GM21390 (cell line): ENCODE results near the gene MDFI.

Experiments used
- ATAC-seq: cut with Tn5 transposase; IDR thresholded peaks from one replicate; pipeline ENCODE4 v1.9.1; 2021; ENCODE audit not compliant: unreplicated experiment

Gene MDFI, protein sequence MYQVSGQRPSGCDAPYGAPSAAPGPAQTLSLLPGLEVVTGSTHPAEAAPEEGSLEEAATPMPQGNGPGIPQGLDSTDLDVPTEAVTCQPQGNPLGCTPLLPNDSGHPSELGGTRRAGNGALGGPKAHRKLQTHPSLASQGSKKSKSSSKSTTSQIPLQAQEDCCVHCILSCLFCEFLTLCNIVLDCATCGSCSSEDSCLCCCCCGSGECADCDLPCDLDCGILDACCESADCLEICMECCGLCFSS

DNA sequence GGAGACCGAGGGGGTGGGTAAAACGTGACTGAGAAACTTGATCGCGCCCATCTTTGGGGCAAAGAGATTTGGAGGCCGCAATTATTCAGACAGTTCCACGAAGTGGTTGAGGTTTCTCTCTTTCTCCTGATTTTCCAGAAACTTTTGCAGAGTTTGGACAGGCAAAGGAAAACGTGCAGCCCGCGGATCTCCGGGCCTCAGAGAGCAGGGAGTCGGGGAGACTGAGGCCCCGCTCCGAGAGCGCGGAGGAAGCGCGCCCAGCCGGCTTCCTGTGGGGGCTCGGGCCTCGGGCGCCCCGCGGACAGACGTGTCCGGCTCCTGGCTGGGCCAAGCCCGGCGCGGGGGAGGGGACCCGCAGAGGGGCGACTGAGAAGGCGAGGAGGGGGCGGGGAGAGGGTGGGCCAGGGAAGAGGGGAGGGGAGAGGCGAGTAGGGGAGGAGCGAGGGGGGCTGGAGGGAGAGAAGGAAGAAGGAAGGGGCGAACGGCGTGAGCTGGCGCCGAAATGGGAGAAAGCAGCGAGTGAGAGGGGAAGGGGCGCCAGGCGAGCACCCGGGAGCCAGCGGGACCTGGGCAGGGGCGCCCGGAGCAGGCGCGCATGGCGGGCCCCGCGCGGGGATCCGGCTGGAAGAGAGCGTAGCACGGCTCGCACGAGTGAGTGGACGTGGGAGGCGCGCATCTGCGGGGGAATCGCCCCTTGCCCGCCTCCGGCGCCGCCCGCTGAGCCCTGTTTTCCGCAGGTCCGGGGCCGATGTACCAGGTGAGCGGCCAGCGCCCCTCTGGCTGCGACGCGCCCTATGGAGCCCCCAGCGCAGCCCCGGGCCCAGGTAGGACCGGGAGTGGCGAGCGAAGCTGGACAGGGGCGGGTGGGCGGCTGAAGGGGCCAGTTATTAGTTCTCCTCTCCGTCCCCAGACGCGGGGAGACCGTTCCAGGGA lies at the start of gene MDFI:
Gene MDFI, plus strand, starts transcription at position 467 of the 933 bp plus-strand sequence. Its CDS starts 282 bp downstream, at position 749.
- no peak for ATAC-seq

DNA sequence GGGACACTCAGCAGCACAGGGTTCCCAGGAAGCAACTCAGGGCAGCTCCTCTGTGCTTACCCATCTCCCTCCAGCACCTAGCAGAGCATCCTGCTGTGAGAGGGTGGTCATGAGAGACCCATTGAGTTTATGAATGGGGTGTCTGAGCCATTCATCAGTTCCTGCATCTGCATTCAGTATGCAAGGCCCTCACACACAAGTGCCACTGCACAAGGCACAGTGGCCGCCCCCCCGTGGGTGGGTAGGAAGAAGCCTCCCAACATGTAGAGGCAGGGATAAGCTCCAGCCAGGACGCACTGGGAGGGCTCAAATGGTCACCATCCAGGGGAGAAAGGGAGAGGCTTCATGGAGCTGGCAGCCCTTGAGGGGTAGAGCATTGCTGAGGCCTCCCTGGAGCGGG lies 49.0 kb upstream of the MDFI start:
- ATAC-seq = no peak

DNA sequence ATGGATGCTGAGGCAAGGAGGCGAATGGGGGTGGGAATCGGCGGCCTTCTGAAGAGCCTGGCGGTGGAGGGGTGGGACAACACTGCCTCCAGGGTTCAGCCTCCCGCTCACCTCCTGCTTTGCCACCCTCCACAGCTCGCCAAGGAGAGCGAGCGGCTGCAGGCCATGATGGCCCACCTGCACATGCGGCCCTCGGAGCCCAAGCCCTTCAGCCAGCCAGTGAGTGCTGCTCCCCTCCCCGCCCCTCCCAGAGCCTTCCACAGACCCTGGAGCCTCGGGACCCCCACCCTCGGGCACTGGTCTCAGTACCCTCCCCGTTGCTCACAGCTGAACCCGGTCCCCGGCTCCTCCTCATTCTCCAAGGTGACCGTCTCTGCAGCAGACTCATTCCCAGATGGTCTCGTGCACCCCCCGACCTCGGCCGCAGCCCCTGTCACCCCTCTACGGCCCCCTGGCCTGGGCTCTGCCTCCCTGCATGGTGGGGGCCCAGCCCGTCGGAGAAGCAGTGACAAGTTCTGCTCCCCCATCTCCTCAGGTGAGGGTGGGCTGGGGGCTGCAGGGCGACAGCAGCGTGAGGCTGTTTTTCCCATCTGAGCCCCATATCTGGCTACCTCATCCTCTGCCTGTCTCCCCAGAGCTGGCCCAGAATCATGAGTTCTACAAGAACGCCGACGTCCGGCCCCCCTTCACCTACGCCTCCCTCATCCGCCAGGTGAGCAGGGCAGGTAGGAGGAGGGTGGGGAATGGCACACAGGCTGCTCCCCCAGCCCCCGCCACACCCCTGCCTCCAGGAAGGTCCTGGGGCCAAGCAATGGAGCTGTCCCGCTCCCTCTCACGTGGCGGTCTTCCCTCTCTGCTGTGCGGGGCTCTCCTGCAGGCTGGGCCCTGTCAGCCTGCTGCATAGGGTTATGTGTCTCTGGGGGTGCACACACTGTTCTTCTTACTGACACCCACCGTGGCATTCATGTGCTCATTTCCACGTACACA lies 48.3 kb upstream of the MDFI start:
- ATAC-seq = no peak

DNA sequence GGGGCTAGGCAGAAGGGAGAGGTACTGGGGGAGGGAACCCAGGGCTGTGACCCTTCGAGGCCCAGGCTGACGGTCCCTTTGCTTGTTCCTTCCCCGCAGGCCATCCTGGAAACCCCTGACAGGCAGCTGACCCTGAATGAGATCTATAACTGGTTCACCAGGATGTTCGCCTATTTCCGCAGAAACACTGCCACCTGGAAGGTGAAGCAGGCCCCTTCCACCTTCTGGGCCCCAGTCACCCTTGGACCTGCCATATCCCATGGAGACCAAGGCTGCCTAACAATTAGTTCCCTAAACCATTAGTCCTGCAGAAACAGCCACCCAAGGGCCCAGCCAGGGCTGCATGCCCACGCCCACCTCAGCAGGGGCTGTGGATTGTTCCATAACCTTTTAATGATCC lies 47.1 kb upstream of the MDFI start:
- ATAC-seq = no peak

DNA sequence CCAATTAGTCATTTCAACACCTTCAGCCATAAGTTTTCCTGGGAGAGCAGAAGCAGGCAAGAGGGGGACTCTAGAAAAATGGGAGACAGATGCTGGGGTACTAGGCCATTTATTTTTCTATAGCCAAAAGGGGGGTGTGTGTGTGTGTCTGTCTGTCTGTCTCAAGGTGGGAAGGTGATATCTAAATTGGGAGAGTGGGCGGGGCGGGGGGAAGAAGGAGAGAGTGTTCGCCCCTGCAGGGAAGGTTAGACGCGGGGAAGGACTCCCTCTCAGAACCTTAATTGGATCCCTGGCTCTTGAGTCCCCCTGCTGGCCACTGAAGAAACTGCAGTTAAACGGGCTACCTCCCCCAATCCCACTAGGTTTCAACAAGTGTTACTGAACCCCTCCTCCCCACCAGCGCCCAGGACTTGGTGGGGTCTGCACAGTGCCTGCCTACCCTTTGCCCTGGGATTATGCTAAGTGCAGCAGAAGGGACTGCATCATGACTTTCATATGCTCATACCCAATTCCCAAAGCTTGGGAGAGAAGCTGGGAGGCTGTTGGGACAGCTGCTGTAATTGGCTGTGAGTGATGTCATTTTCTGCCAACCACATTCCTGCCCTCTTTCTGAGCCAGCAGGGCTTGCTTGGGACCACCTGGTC lies 46.3 kb upstream of the MDFI start:
- ATAC-seq = no peak

DNA sequence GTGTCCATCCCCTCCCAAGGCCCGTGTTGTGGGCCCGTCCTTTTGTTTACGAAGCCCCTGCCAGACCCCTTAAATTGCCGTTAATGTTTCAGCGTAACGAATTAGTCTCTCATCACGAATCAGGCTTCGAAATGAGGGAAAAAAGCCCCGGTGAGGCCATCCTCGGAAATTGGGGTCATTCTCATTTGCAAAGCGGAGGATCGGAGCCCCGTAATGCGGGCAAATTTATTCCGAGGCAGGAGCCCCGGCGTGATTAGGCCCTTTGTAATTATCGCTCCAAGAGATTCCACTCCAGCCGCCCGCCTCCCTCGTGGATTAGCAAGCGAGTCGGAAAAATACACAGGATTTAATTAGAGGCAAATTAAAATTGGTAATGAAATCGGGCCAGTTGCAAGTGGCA lies 44.9 kb upstream of the MDFI start:
- no peak for ATAC-seq

DNA sequence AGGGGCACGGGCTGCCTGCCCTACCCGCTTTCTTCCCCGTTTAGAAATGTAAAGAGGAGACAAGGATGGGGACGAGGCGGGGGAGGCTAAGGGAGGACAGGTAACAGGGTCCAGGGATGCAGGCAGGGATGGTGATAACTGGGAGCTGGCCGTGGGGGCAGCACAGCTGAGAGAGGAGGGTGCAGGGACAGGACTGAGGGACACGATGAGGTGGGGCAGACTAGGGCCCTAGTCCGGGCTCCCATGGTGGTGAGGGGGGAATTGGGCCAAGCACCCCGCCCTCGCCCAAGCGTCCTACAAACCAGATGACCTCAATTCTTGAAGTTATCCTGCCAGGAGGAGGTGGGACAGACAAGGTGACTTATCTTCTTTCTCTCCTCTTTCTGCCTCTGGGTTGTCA lies 44.4 kb upstream of the MDFI start:
- ATAC-seq = no peak

DNA sequence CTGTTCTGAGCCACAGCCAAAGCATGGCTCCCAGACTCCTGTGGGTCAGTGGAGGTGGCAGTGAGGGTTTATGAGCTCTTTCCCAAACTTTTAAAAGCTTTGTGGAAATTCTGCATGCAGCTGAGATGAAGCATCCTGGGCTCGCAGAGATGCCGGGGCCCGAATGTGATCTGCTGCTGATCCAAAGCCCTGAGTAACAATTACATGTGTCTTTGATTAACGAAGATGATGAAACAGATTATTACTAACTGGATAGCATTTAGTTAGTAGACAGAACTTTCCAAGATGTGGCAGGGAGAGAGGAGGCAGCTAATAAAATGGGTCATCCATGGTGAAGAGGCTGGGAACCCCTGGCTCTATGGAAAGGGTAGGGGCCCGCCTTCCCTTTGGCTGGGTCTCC lies 43.9 kb upstream of the MDFI start:
- ATAC-seq = no peak

DNA sequence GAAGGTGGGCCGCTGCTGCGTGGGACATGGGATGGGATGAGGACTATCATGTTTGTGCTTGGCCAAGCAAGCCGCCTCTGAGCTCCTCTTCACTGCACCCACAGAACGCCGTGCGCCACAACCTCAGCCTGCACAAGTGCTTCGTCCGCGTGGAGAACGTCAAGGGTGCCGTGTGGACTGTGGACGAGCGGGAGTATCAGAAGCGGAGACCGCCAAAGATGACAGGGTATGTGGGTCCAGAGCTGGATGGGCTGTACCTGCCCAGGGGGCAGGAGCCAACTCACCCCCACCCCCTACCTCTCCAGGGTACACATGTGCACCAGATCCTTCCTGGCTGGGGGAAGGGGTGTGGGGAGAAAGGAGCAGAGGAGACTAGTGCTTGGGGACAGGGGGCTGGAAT lies 43.5 kb upstream of the MDFI start:
- ATAC-seq = no peak

DNA sequence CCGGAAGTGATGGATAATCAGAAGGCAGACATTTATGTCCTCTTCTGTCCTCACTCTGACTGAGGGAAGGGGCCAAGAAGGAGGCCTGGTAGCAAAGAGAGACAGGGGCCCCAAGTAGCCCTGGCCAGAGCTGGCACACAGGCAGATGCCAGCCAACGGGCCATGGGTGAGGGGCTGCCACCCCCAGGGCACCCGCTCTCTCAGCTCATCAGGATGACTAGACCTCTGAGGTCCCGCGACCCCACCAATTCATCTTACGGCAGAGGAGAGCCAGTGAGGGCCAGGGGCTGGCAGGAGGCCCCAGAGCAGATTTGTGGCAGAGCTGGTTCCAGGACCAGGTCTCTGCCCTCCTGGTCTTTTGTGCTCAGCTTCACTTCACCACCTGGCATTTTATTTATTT lies 43.1 kb upstream of the MDFI start:
- no peak for ATAC-seq

DNA sequence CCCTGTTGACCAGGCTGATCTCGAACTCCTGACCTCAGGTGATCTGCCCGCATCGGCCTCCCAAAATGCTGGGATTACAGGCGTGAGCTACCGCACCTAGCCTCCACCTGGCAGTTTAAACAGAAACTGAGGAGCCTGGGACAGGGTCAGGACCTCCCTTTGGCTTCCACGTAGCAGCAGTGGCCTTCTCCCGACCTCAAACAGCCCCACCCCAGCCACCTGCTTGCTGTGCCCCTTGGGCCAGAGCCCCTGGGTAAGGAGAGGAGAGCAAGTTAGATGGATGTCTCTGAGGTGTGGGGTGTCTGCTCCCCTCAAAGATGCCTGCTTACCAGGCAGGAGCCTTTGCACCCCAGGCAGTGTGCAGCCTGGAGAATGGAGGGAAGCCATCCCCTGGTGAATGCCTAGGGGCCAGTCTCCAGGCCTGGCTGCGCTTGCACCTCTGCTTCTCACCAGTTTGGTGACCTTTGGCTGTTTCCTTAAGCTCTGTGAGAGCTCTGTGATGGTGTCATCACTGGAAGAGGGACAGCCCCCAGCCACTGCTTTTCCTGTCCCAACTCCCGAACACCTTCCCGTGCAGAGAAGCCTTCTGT lies 42.1 kb upstream of the MDFI start:
- no peak for ATAC-seq

DNA sequence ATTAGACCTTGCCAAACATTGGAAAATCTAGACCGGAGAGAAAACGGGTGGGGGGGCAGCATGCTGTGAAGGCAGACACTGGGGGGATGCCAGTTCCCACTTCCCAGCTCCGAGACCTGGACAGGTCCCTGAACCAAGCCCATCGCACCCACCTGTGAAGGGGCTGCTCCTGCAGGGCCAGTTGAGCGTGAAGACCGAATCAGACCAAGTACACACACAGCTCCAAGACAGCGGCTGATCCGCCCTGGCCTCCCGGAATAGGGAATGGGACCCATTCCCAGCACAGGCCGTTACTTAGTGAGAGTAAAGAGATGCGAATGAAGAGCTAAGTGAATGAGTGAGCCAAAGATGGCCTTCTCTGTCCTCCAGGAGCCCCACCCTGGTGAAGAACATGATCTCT lies 41.5 kb upstream of the MDFI start:
- ATAC-seq = no peak

DNA sequence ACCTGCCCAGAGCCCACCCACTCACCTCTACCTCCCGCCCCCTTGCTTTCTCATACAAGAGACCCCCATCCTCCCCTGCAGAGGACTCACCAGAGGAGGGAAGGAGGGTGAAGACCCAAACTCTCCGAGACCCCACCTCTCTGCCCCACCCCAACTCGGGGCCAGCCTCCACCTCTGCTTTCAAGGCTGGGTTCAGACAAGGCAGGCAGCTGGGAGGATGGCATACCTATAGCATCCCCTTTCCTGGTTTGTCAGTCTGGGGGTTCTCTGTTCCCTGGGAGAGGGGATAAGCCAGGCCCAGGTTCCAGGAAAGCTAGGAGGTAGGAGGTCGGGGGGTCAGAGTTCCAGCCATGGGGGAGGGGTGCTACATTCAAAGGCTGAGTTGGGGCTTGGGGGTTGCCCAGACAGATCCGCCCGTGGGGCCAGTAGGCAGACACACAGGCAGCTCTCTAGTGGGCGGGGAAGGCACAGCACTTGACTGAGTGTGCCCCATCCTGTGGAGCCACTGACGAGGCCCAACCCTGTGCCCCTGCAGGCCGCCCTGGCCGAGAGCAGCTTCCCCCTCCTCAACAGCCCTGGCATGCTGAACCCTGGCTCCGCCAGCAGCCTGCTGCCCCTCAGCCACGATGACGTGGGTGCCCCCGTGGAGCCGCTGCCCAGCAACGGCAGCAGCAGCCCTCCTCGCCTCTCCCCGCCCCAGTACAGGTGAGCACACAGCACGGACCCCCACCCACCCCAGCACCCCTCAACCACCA lies 40.8 kb upstream of the MDFI start:
- ATAC-seq = no peak

DNA sequence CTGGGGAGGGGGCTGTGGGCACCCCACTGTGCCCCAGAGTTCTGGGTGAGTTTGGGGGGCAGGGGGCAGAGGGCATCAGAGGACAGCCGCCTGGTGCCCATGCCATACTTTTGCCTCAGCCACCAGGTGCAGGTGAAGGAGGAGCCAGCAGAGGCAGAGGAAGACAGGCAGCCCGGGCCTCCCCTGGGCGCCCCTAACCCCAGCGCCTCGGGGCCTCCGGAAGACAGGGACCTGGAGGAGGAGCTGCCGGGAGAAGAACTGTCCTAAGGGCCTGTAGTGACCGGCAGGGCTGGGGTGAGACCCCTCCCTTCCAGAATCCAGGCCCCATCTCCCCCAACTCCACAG lies 39.6 kb upstream of the MDFI start:
- ATAC-seq = no peak

DNA sequence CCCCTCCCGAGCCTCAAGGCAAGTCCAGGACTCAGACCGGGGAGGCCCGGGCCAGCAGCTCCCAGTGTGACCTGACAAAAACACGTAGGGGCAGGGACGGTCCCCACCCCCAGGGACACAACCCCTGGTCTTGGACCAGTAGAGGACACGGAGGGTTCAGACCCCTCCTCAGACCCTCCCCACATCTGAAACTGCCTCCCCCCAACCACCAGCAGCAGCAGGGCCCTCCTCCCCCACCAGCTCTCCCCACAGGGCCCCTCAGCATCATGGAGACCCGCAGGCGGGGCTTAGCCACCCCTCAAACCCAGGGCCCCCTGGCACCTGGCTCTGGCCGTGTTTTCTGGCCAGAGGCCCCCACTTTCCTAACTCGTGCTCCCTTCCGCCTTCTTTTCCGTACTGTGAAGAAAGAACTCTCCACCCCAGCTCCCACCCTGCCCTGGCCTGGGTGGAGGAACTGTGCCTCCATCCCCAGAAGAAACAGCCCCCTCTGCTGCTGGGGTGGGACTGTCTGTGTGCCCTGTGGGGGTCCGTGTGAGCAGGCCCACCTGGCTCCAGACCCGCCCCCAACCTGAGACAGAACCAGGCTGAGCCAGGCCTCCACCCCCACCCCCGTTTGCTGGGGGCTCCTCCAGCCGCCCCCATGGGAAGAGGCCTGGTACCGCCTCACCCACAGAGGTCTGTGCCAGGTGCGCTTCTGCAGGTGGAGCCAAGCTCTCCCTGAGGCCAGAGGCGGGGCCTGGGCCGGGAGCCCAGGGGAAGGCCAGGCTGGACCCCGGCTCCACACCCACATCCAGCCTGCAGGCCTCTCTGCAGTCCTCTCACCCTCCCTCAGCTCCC lies 39.0 kb upstream of the MDFI start:
- no peak for ATAC-seq

DNA sequence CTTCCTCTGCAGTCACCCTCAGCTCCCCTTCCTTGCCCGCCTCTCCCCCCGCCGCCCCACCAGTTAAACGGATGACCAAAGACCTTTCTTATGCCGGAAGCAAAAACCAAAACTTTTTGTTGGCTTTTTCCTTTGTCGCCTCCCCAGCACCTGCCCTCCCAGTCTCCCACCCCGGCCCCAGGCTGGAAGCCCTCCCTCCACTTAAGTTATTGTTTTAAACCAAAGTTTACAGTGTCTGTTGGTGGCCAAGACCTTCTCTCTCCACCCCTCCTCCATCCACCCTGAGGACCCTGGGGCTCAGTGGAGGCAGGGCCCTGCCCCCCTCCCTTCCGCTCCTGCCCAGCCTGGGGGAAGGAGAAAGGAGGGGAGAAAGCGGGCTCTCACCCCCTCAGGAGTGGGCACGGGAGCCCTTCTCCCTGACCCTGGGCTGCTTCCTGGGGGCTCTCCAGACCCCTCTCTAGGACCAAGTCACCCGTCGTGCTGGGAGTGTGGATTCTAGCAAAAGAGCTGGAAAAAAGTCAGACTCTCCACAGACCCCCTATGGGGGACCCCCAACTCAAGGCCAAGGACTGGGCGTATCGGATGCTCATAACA lies 38.3 kb upstream of the MDFI start:
- ATAC-seq = no peak

DNA sequence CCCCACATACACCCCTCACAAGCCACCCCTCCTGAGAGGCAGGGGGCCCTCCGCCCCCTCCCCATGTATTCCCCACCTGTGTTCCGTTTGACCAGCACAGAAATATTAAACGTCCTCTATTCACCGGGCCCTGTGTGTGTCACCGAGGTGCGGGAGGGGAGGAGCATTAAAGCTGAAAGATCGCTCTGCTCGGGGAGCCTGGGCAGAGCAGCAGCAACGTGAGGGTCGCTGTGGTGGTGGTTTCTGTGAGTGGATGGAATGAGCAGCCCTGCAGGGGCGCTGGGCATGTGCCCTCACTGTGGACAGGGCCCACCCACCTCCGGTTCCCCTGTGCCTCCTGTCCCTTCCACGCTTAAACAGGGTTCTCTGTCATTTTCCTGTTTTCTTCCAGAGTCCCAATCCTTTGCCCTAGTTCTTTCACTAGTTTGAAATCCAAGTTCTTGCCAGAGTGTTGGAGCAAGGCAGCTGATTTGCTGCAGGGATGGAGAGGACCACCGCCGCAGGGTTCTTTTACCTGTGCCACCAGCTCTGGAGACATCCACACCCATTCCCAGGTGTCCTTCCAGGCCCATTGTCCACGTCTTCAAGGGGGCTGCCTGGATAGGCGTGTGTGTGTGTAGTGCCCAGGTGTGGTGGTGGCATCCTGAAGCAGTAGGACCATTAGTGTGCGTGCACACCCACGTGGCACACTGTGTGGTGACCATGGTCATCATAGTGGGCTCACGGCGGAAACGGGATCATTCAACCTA lies 37.6 kb upstream of the MDFI start:
- no peak for ATAC-seq

DNA sequence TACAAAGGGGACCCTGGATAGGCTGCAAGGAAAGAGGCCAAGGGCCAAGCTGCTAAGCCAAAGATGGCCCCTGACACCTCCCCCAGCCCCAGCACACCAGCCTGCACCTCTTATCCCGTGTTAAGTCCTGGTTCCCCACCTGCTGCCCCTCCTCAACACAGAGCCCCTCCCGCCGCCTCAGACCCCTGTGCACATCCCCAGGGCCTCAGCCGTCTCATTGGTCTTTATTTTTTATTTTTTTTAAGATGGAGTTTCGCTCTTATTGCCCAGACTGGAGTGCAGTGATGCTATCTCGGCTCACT lies 37.1 kb upstream of the MDFI start:
- ATAC-seq = no peak
